IPS-18a (cell line): ENCODE data around the gene PBRM1.

Experiments
- H3K27ac ChIP-seq: one replicate; pipeline ENCODE4 v1.5.1; 2013; ENCODE audit warnings: low read length
- H3K27me3 ChIP-seq: one replicate; pipeline ENCODE4 v1.6.1; 2013; ENCODE audit warnings: mild to moderate bottlenecking, low read length; ENCODE audit not compliant: control insufficient read depth, insufficient read depth
- H3K36me3 ChIP-seq: one replicate; pipeline ENCODE4 v1.6.1; 2013; ENCODE audit warnings: low read depth, low read length; ENCODE audit not compliant: control insufficient read depth
- H3K4me1 ChIP-seq: one replicate; pipeline ENCODE4 v1.6.1; 2013; ENCODE audit warnings: low read depth, low read length; ENCODE audit not compliant: control insufficient read depth
- H3K4me3 ChIP-seq: one replicate; pipeline ENCODE4 v1.5.1; 2013; ENCODE audit warnings: low read length
- H3K9ac ChIP-seq: one replicate; pipeline ENCODE4 v1.6.1; 2013; ENCODE audit warnings: mild to moderate bottlenecking, low read length, moderate library complexity
- H3K9me3 ChIP-seq: one replicate; pipeline ENCODE4 v1.6.1; 2013; ENCODE audit warnings: low read depth, low read length; ENCODE audit not compliant: control insufficient read depth

PBRM1 gene

DNA sequence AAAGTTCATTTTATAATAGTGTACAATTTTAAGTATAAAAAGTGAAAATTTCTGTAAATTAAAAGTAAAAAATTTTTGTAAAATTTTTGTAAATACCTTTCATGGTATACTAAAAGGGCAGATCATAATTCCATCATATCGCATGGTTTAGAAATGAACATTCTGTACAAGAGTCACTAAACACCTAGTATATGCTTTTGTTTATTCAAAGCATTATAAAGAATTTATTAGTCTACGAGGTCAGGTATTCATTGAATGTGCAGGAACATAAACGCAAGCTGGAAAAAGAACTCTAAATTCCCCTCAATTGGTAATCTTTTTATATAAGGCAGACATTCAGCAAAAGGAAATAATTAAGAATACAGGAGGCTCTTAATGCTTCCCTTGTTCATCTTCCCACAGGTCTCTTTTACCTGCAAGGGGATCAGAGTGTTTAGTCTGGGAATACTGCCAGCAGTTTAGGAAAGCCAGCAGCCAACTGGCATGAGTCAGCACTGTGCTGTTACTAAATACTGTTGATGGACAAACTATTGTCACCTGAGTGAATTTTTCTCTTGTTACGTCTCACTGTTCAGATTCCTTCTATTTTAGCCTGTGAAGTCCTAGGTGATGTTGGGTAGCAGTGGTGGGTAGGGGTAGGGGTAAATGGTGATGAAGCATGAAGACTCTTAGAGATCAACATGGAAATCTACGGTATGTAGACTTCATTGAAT lies 79.2 kb downstream of the PBRM1 start:
- H3K27me3 ChIP-seq: no peaks in the 10 kb centered on the region
- H3K9me3 ChIP-seq: no peaks in the 10 kb centered on the region
- H3K27ac ChIP-seq: no peak overlapping the region
- no peaks in the 10 kb centered on the region for H3K4me1 ChIP-seq
- no peak overlapping the region for H3K4me3 ChIP-seq
- H3K36me3 ChIP-seq: peaks cover 46% of the 10 kb centered on the region
- no peak overlapping the region for H3K9ac ChIP-seq

DNA sequence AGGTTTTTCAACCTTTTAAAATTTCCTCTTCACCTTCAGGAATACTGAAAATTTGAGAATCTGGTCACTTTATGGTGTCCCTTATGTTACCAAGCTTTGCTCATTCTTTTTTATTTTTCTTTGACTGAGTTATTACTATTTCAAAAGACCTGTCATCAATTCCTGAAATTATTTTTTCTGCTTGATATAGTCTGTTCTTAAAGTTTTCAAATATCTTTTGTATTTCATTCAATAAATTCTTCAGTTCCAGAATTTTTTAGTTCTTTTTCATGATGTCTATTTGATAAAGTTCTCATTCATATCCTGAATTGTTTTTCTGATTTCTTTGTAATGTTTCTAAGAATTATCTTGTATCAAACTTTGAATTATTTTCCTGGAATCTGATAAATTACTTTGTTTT lies 85.5 kb downstream of the PBRM1 start:
- Histone ChIP-seq H3K4me1 (no peaks in the 10 kb centered on the region), H3K27ac (no peak overlapping the region), H3K4me3 (no peak overlapping the region), H3K27me3 (no peaks in the 10 kb centered on the region), H3K36me3 (peaks cover 23% of the 10 kb centered on the region), H3K9ac (no peak overlapping the region), H3K9me3 (no peaks in the 10 kb centered on the region)

DNA sequence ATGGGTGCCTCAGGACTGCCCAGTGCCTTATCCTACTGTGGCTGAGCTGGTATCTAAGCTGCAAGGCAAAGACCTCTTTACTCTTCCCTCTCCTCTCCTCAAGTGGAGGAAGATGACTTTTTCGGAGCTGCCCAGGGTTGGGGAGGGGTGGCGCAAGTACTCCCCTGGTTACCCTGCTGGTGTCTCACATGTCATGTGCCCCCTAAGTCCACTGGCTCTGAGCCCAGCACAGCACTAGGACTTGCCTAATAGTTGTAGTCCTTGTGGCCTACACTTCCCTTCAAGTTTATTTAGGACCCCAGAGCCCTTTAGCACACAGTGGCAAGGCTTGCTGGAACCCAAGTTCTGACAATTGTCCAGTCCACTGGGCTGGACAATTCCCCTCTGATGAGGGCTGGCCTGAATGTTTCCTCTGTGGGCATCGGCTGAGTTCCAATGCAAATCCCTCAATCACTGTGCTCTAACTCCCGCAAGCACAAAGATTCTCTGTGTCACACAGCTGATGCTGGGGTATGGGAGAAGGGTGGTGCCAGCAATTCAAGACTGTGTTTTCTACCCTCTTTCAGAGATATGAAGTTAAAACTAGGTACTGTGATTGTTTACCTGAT lies 89.0 kb downstream of the PBRM1 start:
- H3K9me3 ChIP-seq: no peaks in the 10 kb centered on the region
- no peaks in the 10 kb centered on the region for H3K27me3 ChIP-seq
- H3K4me3 ChIP-seq: no peak overlapping the region
- no peak overlapping the region for H3K27ac ChIP-seq
- no peaks in the 10 kb centered on the region for H3K4me1 ChIP-seq
- no peak overlapping the region for H3K9ac ChIP-seq
- H3K36me3 ChIP-seq: peaks cover 8% of the 10 kb centered on the region

- no peak overlapping the region for H3K9ac ChIP-seq
- H3K9me3 ChIP-seq: no peaks in the 10 kb centered on the region
- H3K27me3 ChIP-seq: no peaks in the 10 kb centered on the region
- no peak overlapping the region for H3K4me3 ChIP-seq
- H3K27ac ChIP-seq: no peak overlapping the region
- peaks cover 11% of the 10 kb centered on the region for H3K36me3 ChIP-seq
- no peaks in the 10 kb centered on the region for H3K4me1 ChIP-seq
Measured at GRCh38 chr3:52593103-52593502, 92.6 kb downstream of the PBRM1 start.

- no peak overlapping the region for H3K27ac ChIP-seq
- H3K36me3 ChIP-seq: peaks cover 44% of the 10 kb centered on the region
- H3K4me1 ChIP-seq: no peaks in the 10 kb centered on the region
- H3K9me3 ChIP-seq: no peaks in the 10 kb centered on the region
- H3K9ac ChIP-seq: no peak overlapping the region
- H3K4me3 ChIP-seq: no peak overlapping the region
- H3K27me3 ChIP-seq: no peaks in the 10 kb centered on the region
Measured at GRCh38 chr3:52574056-52574965, 111.4 kb downstream of the PBRM1 start.

DNA sequence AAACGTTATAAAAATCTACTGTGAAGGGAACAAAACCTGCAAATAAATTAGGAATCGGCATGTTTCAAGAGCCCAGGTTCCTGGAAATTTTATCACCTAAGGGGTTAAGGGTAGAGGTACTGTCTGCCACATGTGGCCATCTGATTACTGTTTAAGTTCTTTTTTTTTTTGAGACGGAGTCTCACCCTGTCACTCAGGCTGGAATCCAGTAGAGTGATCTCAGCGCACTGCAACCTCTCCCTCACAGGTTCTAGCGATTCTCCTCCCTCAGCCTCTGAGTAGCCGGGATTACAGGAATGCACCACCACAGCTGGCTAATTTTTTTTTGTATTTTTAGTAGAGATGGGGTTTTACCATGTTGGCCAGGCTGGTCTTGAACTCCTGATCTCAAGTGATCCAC lies 113.5 kb downstream of the PBRM1 start:
- Histone ChIP-seq H3K4me3 (no peak overlapping the region), H3K9ac (no peak overlapping the region), H3K4me1 (no peaks in the 10 kb centered on the region), H3K27ac (no peak overlapping the region), H3K36me3 (peaks cover 25% of the 10 kb centered on the region), H3K27me3 (no peaks in the 10 kb centered on the region), H3K9me3 (no peaks in the 10 kb centered on the region)

GRCh38 chr3:52570076-52570475 lies 115.6 kb downstream of the PBRM1 start:
- H3K9ac ChIP-seq: no peak overlapping the region
- H3K9me3 ChIP-seq: no peaks in the 10 kb centered on the region
- H3K27me3 ChIP-seq: no peaks in the 10 kb centered on the region
- peaks cover 14% of the 10 kb centered on the region for H3K36me3 ChIP-seq
- H3K4me1 ChIP-seq: no peaks in the 10 kb centered on the region
- no peak overlapping the region for H3K4me3 ChIP-seq
- no peak overlapping the region for H3K27ac ChIP-seq

DNA sequence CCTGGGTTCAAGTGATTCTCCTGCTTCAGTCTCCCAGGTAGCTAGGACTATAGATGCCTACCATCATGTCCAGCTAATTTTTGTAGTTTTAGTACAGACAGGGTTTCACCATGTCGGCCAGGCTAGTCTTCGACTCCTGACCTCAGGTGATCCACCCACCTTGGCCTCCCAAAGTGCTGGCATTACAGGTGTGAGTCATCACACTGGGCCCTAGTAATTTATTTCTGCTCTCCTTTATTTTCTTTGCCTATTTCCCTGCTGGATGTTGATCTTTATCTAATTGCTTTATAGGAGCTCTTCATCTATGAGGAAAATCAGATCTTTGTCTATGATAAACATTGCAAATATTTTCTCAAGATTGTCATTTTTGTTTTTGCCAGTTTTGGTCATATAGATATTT lies 117.6 kb downstream of the PBRM1 start:
- Histone ChIP-seq H3K27me3 (no peaks in the 10 kb centered on the region), H3K9me3 (no peaks in the 10 kb centered on the region), H3K4me1 (no peaks in the 10 kb centered on the region), H3K4me3 (no peak overlapping the region), H3K36me3 (peaks cover 14% of the 10 kb centered on the region), H3K9ac (no peak overlapping the region), H3K27ac (no peak overlapping the region)

DNA sequence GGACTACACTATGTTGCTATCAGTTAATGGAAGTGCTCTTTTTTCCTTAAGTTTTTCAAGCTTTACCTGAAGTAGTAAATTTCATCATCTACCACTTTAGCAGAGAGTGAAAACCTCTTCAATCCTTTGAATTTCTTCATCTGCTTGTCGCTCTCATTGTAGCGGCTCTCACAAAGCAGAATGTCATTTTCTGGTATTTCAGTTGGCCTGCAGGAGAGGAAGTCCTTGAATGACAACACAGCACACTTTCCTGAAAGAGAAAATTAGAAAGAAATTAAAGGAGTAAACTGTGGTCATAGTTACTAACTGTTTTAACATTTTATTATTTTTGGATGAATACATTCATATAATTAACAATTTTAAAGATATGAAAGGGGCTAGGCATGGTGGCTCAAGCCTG lies 121.7 kb downstream of the PBRM1 start:
- no peak overlapping the region for H3K4me3 ChIP-seq
- H3K27ac ChIP-seq: no peak overlapping the region
- no peaks in the 10 kb centered on the region for H3K9me3 ChIP-seq
- H3K4me1 ChIP-seq: no peaks in the 10 kb centered on the region
- H3K9ac ChIP-seq: no peak overlapping the region
- H3K27me3 ChIP-seq: no peaks in the 10 kb centered on the region
- peaks cover 46% of the 10 kb centered on the region for H3K36me3 ChIP-seq

- Histone ChIP-seq H3K27ac (no peak overlapping the region), H3K4me1 (no peaks in the 10 kb centered on the region), H3K9me3 (no peaks in the 10 kb centered on the region), H3K36me3 (peaks cover 61% of the 10 kb centered on the region), H3K27me3 (no peaks in the 10 kb centered on the region), H3K4me3 (no peak overlapping the region), H3K9ac (no peak overlapping the region)
Measured at GRCh38 chr3:52561028-52561747, 124.5 kb downstream of the PBRM1 start.

DNA sequence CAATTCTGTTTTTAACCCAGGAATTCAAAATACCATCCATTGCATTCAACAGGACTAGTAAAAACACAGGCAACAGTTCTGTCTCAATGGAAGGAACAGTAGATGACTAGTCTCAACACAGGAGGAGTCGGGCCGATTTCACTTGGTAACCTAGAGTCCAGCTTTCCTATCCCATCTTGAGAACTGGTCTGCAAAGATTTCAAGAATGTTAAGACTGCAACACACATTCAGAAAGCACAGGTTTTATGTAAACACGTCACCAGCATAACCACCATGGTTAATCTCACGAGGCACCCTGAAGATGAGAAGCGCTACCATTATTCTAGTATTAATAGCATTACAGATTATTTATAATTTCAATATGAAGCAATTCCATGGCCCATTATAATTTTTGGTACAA lies 127.3 kb downstream of the PBRM1 start:
- no peak overlapping the region for H3K4me3 ChIP-seq
- H3K9me3 ChIP-seq: no peaks in the 10 kb centered on the region
- H3K36me3 ChIP-seq: peaks cover 68% of the 10 kb centered on the region
- H3K27me3 ChIP-seq: no peaks in the 10 kb centered on the region
- no peak overlapping the region for H3K9ac ChIP-seq
- H3K4me1 ChIP-seq: no peaks in the 10 kb centered on the region
- no peak overlapping the region for H3K27ac ChIP-seq
